Medulla oblongata (tissue), 1 donor: Measurements from ENCODE around the gene HSD17B10.
"Not testable (repeated sequence)": the region's sequence is repeated elsewhere in the genome, so short reads cannot be mapped to it uniquely, and the experiment has no call there.

Experiments used
- DNase-seq: peaks from one replicate; pipeline ENCODE4 v3.0.0-alpha.2; 2015; ENCODE audit errors: extremely low spot score

The HSD17B10 gene

DNA sequence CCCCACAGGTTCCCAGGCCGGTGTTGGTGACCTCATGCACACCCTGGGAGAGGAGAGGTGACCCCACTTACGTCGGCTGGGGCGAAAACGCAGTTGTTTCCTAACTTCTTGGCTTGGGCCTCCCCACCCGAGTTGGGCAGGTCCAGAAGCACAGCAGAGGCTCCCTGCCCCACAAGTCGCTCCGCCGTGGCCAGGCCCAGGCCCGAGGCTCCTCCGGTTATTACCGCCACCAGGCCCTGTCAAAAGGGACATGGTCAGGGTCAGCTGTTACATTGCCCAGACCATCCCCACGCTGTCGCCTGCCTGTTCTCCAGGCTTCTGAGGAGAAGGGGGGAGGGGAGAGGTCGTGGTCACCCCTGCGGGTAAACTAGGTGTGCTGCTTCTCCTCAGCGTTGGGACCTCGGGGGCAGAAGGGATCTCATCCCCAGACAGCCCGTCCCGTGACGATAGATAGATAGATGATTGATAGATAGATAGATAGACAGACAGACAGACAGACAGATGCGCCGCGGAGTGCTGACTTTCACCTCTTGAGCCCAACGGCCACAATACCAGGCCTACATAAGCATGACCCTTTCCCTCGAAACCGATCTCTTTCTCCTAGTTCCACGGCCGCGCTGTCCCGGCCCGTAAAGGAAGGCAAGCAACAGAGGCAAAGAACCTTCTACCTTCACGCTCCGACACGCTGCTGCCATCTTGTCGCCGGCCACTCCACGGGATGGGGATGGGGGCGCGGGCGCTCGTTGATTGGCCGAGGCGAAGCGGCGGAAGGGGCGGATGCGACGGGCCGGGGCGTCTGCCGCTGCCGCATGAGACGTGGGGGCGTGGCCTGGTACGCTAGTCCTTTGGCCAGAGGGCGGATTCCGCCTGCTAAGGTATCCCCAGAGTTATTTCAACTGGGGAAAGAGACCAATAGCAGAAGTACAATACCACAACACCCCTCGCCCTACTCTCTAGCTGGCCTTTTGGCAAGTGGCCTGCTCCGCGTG is at the start of gene HSD17B10:
Gene HSD17B10 (minus strand): TSS at position 720 of the 989 bp plus-strand sequence. CDS start 25 bp downstream, at position 695.
- DNase-seq = peak; percentile 86

DNA sequence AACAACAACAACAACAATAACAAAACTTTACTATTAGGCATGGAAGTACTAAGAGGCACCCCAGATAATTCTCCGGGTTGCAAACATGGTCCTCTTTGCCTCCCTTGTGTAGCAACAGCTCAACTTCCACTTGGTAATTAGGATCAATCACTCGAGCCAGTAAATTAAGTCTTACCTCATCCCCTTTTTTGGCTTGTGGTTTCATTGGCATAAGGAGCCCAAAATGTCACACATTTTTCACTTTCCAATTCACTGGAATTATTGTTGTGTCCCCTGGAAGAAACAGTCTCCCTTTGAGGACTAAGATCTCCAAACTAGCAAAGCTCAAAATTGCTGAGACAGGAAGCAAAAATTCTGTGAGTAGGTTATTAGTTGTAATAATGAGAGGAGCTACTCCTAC is 49.2 kb upstream of the HSD17B10 start:
- peak; percentile 2 for DNase-seq

DNA sequence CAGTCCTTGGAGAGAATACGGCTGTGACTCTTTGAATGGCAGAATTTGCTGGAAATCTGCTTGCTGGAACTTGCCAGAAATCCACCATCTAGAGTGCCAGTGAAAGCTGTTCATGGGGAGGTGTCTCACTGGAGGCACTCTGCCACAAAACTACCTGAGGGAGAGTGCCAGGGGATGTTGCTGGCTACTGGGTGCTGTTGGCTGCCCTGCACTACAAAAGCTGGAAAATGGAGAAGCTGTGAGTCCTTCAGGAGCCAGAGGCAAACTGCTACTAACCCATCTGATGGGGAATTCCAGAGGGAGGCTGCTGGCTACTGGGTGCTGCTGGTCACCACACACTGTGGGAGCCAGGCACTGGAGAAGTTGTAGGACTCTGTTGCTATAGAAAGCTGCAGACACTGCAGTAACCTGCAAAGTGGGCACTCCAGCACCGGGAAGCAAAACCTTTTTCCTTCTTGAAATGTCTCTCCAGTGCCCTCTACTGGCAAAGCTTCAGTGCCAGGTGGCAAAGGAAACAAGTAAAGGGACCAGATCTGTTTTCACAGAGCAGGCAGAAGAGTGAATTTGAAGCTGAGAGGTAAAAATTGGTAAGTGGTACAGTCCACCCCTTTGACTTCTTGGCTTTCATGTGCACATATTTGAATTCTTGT is 47.8 kb upstream of the HSD17B10 start:
- peak; percentile 43 for DNase-seq

DNA sequence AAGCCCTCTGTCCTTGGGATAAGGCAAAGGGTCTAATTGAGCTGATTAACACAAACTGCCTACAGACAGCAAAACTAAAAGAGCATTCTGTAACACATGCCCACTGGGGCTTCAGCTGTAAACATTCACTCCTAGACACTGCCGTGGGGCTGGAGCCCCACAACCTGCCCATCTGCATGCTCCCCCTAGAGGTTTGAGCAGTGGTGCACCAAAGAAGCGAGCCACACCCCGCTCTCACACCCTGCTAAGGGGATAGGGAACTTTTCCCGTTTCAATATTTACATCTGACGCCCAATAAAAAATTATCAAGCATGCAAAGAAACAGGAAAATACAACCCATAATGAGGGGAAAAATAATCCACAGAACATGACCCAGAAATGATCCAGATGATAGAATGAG is 46.9 kb upstream of the HSD17B10 start:
- DNase-seq = no peak

DNA sequence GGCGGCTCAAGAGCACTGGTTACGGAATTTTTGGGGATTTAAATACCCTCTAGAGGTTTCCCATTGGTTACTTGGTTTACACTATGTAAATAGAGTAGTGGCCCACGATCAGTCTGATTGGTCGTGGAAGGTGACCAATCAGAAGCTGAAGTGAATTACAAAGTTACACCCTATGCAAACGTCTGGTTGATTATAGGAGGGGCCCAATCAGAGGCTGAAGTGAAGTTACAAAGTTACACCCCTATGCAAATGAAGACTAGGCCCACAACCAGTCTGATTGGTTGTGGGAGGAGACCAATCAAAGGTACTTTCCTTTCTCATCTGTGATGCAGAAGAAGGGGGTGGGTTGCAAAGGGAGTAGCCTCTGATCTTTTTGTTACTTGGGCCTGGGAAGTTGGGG is 45.1 kb upstream of the HSD17B10 start:
- DNase-seq = no peak

DNA sequence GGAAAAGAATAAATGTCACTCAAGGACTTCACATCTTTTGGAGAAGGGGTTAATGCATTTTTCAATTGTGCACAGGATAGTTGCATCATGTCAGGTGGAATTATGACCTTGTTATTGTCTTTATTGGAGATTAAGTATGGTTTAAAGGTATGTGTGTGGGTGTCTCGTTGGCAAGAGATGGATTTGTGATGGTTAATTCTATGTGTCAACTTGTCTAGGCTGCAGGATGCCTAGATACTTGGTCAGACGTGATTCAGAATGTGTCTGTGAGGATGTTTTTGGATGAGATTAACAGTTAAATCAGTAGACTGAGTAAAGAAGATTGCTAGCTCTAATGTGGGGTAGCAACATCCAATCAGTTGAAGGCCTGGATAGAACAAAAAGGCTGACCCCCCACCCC is 42.2 kb upstream of the HSD17B10 start:
- no peak for DNase-seq

DNA sequence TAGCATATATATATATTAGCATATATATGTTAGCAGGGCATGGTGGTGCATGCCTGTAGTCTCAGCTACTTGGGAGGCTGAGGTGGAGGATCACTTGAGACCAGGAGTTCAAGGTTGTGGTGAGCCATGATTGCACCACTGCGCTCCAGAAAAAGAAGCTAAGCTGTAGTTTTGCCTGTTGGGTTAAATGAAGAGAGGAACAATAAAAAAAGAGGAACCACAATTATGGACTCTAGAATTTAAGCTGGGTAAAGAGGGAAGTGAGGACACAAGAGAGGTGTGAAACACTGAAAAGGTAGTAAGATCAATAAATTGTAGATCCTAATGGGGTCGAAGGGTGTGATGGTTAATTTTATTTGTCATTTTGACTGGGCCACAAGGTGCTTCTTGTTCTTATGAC is 40.5 kb upstream of the HSD17B10 start:
- DNase-seq = peak; percentile 3

DNA sequence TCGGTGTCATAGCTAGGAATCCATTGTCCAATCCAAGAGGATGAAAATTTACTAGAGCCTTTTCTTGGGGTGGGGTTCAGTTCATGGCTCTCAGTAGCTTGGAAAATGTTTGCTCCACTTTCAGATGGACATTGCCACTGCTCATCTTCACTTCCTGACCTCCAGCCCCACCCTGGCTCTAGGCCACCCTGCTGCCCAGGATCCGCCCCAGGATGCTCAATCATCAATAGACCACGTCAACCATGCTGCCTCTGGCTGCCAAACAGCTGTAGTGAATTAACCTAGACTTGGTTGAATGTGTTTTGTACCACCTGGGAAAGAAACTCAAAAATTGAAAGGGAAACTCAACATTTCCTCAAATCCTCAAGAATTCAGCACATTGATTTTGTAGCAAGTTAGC is 37.2 kb upstream of the HSD17B10 start:
- DNase-seq = no peak

DNA sequence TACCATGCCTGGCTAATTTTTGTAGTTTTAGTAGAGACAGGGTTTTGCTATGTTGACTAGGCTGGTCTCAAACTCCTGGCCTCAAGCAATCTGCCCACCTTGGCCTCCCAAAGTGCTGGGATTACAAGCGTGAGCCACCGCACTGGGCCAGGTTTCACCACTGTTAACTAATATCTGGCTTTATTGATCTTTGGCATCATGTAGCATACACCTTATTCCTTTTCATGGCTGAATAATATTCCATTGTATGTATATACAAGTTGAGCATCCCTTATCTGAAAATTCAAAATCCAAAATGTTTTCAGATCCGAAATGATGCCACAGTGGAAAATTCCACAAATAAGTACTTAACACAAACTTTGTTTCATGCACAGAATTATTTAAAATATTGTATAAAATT is 34.5 kb upstream of the HSD17B10 start:
- DNase-seq = not testable (repeated sequence)

DNA sequence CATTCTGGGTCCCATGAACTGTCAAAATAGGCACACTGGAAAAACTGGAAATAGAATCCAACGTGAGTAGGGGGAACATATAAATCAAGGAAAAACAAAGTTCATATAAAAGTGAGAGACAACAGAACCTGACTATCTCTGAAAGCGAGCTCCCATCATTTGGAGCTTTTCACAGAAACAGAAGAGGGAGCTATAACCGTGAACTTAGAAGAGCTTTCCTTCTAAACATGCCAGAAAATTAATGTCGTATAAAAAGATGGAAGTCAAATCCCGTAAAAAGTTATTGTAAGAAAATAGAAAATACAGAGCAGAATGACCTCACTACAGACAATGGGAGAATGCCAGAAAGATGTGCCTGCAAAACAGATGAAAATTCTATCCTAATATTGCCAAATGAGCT is 23.9 kb upstream of the HSD17B10 start:
- no peak for DNase-seq

DNA sequence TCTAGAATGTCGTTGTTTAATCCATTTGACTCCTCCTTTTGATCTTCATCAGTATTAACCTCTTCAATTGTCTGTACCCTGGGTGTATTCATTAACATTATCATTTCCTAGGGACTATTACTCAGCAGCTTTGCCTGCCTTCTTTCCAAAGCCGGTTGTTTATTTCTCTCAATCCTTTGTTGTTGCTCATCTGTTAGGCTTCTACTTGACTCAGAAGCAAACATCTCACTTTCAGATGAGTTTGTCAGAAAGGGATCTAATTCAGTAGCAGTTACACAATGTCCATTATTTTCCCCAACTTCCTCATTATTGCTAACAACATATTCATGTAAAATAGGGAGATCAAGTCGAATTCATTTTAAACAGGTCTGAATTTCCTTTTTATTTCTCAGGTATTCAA is 22.1 kb upstream of the HSD17B10 start:
- DNase-seq = no peak

DNA sequence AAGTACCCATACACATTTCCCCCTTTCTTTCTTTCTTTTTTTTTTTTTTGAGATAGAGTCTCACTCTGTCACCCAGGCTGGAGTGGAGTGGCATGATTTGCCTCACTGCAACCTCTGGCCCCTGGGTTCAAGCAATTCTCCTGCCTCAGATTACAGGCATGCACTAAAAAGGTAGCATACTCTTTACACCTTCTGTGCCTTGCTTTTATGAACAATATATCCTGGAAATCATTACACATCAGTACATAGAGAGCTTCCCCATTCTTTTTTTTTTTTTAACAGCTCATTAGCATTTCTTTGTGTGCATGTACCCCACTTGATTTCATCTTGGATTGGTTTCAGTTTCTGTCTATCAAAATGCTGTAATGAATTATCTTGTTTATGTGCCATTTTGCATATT is 18.6 kb upstream of the HSD17B10 start:
- no peak for DNase-seq

DNA sequence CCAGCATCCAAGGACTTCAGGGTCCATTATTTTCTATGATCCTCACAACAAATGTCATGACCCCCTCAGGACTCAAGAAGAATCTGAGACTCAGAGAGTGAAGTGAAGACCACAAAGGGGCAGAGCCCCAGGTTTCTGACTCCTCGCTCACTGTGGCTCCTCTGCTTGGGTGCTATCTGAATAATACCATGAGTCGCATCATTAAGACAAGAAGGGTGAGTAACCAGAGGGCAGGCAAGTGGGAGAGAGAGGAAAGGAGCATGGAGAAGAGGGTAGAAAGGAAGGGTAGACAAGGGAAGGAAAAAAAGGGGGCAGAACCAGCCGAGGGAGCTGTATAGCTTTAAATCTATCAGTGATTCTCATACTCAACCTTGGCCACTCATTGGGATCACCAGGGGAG is 15.5 kb upstream of the HSD17B10 start:
- no peak for DNase-seq

DNA sequence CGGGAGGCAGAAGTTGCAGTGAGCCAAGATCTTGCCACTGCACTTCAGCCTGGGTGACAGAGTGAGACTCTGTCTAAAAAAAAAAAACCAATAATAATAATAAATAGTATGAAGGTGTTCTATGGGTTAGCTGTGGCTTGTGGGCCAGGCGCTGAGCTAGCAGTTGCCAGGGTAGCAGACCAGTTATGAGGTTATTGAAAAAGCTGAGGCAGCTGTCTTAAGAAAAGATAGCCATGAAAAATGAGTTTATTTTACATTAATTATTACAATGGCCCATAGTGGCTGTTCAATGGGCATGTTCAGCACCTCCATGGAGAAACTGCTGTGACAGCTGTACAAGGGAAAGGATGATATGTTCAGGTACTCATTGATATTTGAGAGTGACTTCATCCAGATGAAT is 13.3 kb upstream of the HSD17B10 start:
- no peak for DNase-seq

DNA sequence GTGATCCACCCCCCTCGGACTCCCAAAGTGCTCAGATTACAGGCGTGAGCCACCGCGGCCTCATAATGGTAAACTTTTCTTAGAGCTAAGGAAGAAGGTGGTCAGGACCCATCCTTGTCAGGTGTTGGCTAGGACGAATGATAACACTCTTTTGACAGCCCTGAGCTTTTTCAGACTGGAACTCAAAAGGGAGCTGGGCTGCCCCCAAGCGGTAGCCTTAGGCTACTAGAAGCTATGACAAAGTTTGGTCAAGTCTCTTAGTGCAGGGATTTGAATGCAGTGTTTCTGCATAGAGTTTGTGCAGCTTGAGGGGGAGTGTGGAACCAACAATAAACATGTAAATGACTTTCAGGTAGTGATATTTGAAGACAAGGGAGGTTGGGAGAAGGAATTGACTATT is 11.8 kb upstream of the HSD17B10 start:
- DNase-seq = no peak

DNA sequence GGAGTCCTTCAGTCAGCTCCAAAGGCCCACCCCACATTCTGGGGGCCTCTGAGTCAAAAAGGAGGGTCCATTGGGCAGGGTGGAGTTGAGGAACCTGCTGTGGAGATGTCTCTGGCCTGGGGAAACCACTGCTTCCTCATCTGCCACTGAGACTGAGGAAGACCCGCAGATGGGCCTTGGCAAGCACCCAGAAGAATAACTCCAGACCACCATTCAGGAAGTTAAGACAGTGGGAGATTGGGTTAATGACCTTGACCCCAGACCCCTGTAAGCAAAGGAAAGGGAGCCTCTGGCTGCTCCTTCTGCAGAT is 8.1 kb upstream of the HSD17B10 start:
- DNase-seq = no peak

DNA sequence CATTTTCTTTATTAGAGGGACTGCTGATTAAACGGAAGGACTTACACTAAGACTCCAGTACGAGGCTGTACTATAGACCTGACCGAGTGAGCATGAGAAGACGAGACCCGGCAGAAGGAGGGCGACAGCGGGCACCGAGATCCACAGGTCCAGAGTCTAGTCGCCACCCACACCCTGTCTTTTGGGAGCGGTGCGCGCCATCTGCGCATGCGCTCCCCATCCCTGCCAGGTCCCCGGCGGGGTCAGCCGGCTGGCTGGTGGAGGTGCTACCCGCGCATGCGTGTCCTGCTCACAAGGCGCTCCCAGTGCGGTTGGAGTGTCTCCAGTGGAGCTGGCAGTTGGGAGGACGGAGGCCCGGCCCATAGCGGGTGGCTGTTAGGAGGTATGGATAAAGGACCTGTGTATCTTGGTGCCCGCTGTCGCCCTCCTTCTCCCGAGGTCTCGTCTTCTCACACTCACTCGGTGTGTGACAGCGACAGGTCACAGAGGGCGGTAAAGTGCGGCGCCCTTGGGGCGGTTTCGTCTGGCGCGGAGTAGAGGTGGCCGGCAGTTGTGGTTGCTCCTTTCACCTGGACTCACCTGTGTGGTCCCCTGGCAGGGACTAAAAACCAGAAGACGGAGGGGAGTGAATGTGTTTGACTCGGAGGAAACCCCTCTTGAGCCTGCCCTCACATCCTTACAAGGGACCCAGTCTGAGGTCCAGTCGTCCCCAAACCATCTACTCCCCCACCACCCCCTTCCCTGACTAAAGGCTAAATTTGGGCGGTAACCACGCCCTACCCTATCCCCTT is 7.6 kb upstream of the HSD17B10 start:
- peak; percentile 50 for DNase-seq

DNA sequence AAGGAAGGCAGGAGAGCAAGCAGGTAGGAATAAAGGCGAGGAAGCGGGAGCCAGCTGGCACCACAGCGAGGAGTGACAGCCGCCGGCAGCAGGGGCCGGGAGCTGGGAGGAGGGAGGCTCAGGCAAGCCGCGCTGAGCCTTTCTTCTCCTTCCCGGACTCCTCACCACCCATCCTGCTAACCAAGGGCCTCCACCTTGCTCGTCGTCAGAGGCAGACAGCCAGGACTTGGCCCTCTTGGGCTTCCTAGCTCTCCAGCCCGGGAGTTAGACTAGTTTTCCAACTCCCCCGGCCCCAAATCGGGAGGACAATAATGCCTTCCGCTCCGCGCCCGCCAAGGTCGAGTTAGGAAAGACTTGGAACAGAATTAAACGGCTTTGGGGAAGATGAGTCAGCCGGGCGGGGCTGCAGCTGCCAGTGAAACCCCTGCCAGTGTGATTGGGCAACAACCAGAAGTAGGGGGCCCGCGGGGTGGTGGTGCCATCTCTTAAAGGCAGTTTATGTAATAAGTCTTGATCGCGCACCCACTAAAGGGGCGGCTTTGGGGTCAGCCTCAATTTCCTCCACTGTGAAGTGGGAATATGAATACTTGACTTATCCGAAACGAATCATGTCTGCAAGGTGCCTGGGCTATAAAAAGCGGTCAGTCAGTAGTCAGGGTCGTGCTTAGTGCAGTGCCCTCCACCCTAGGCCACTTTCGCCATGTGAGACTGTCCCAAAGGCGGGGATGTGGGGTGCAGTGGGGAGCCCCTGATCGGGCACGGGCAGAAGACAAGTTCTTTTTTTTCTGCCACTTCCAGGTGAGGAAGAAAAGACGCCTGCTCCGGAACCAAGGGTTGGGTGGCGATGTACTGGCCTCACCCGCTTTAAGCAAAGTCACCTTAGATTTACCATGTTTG is 6.7 kb upstream of the HSD17B10 start:
- DNase-seq = no peak

DNA sequence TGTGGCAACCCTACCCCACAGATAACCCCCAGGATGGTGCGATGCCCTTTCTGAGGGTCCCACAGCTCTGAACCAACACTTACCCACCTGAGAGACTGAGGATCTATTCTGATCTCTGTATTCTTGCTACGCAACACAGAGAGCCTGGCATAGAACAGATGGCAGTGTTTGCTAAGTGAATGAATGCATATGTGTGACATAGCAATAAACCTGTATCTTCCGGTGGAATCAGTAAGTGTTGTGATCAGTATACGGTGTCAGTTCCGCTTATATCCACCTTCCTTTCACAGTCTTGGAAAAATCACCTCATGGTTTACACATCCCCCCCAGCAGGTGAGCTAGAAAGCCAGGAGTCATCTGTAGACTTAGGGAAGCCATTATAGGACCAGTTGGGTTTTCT is 5.9 kb upstream of the HSD17B10 start:
- DNase-seq = no peak

DNA sequence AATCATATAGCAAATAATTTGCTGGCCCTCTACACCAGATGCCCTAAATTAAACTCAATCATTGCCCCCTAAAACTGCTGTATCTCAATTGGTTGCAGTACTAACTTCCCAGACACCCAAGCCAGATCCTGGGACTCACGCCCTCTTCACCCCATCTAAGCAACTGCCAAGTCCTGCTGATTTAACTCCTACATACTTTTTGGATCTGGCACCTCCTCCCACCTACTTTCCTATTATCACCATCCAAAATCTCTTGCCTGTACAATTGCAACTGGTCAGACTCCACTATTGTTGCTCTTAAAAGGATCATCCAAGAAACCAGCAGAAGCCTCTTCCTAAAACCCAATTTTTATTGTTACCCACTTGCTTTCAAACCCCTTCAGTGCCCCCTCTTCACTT is 4.7 kb upstream of the HSD17B10 start:
- no peak for DNase-seq

DNA sequence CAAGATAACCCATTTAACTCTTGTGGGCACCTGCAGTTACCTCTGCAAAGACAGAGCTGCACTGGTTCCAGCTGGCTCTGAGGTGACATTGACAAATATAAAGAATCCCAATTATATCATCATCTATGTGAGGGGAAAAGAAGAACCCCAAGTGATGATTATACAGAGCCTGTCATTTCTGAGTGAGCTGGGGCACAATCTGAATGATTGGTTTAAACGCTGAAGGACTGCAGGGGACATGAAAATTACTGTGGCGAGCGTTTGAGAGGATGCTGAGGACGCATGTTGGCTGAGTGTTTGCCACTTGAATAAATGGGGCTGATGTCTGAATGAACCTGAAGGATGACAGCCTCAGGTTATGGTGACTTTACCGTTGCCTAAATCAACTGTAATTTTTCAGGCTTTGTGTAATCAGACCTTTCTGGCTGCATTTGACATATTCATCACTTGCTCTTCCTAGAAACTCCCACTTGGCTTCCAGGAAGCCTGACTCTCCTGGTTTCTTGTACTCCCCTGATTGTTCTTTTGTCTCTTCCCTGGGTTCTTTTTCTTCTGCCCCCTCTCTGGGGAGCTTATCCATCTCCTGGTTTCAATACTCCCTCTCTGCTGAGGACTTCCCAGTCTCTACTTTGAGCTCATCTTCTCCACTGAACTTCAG is 4.1 kb upstream of the HSD17B10 start:
- DNase-seq = no peak
